Uterus (tissue), 4 donors: ENCODE data around the gene UBE2D1. TPM values are rescaled to one million over a fixed set of nuclear protein-coding genes. Genes with fewer than 3 reads are reported as not detected.

Experiments used
- DNase-seq, 2 donors: peaks; one replicate each; pipeline ENCODE4 v3.0.0-alpha.2; 2019 to 2020
- H3K27ac ChIP-seq, 2 donors: fragments of 200-600 bp; sonication (generic); 1 replicate in 1 of 2; 2 replicates in 1 of 2; pipeline ENCODE4 v1.5.1; 2016 to 2018
- H3K27me3 ChIP-seq, 2 donors: fragments of 200-600 bp; sonication (generic); one replicate each; pipeline ENCODE4 v1.5.1; 2018 to 2019; ENCODE audit warnings: control low read depth in 1 of 2
- H3K36me3 ChIP-seq, 2 donors: fragments of 200-600 bp; sonication (generic); one replicate each; pipeline ENCODE4 v1.5.1; 2019; ENCODE audit warnings: control low read depth in 1 of 2
- H3K4me1 ChIP-seq, 2 donors: fragments of 200-600 bp; sonication (generic); one replicate each; pipeline ENCODE4 v1.5.1; 2018 to 2019; ENCODE audit warnings: control low read depth in 1 of 2
- H3K4me3 ChIP-seq, 2 donors: fragments of 200-600 bp; sonication (generic); 1 replicate in 1 of 2; 2 replicates in 1 of 2; pipeline ENCODE4 v1.5.1; 2018 to 2019; ENCODE audit warnings: mild to moderate bottlenecking in 1 of 2
- H3K9me3 ChIP-seq, 2 donors: fragments of 200-600 bp; sonication (generic); one replicate each; pipeline ENCODE4 v1.5.1; 2019; ENCODE audit warnings: control low read depth in 1 of 2
- POLR2A ChIP-seq, 2 donors: fragments of 450-650 bp; IDR thresholded peaks; one replicate each; pipeline ENCODE4 v1.6.1; 2016; ENCODE audit warnings: antibody characterized with exemption in 2 of 2, mild to moderate bottlenecking in 1 of 2, moderate library complexity in 1 of 2
- intact Hi-C: fragments of 100-400 bp; cut with DNase I; formaldehyde crosslinking; loops from one replicate; pipeline ENCODE4 v1.15.1; 2023; ENCODE audit warnings: low total_unique reads
- total RNA-seq, 4 donors: library from RNA; depleted of rRNA in 3 of 4; stranded (reverse); fragments of >200 nt in 3 of 4; gene quantifications; one replicate each; pipeline versions ENCODE4 v1.1.0 to v1.2.4, GENCODE V29; 2014 to 2023
- TF ChIP-seq, protein P1 (sequence below), 4 experiments: fragments of 200-600 bp in 2 of 4; fragments of 450-650 bp in 2 of 4; sonication (generic) in 2 of 4; IDR thresholded peaks; one replicate each; pipeline ENCODE4 v1.5.1; 2016 to 2019; ENCODE audit warnings: antibody characterized with exemption in 4 of 4, mild to moderate bottlenecking in 2 of 4, moderate library complexity in 1 of 4
- donor health status: DM: yes; HTN: yes; CAD: no.

Gene UBE2D1
- total RNA-seq, 4 donors from 2014 or later = 9.4 to 67.6 (median 20.6) TPM

- no peaks in the 10 kb centered on the region for H3K36me3 ChIP-seq
- TF ChIP-seq POLR2A (IDR thresholded peaks at IDR 0.05) = no peak
- TF ChIP-seq, protein P1, sequence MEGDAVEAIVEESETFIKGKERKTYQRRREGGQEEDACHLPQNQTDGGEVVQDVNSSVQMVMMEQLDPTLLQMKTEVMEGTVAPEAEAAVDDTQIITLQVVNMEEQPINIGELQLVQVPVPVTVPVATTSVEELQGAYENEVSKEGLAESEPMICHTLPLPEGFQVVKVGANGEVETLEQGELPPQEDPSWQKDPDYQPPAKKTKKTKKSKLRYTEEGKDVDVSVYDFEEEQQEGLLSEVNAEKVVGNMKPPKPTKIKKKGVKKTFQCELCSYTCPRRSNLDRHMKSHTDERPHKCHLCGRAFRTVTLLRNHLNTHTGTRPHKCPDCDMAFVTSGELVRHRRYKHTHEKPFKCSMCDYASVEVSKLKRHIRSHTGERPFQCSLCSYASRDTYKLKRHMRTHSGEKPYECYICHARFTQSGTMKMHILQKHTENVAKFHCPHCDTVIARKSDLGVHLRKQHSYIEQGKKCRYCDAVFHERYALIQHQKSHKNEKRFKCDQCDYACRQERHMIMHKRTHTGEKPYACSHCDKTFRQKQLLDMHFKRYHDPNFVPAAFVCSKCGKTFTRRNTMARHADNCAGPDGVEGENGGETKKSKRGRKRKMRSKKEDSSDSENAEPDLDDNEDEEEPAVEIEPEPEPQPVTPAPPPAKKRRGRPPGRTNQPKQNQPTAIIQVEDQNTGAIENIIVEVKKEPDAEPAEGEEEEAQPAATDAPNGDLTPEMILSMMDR (IDR thresholded peaks at IDR 0.05) = no peak
- H3K27me3 ChIP-seq = no peaks in the 10 kb centered on the region
- DNase-seq = no peak
- H3K27ac ChIP-seq = no peak overlapping the region
- no peak overlapping the region for H3K4me3 ChIP-seq
- H3K4me1 ChIP-seq = no peaks in the 10 kb centered on the region
- intact Hi-C loops = no loop called here
- no peaks in the 10 kb centered on the region for H3K9me3 ChIP-seq
Observed at GRCh38 chr10:58396057-58396456, 61.3 kb downstream of the UBE2D1 start.

DNA sequence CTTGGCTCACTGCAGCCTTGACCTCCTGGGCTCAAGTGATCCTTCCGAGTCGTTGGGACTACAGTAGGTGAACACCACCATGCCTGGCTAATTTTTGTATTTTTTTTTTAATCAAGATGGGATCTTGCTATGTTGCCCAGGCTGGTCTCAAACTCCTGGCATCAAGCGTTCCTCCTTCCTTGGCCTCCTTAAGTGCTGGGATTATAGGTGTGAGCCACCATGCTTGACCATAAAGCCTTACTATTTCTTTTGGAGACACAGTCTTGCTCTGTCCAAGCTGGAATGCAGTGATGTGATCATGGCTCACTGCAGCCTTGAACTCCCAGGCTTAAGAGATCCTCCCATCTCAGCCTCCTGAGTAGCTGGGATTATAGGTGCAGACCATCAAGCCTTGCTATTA is 63.0 kb downstream of the UBE2D1 start:
- no peak for DNase-seq
- Histone ChIP-seq H3K9me3 (no peaks in the 10 kb centered on the region), H3K36me3 (no peaks in the 10 kb centered on the region), H3K4me1 (no peaks in the 10 kb centered on the region), H3K27ac (no peak overlapping the region), H3K27me3 (no peaks in the 10 kb centered on the region), H3K4me3 (no peak overlapping the region)
- TF ChIP-seq POLR2A (IDR thresholded peaks at IDR 0.05) = no peak
- TF ChIP-seq, protein P1 (IDR thresholded peaks at IDR 0.05) = no peak
- intact Hi-C loops = no loop called here

GRCh38 chr10:58399410-58399809 is 64.6 kb downstream of the UBE2D1 start:
- Histone ChIP-seq H3K27me3 (no peaks in the 10 kb centered on the region), H3K36me3 (no peaks in the 10 kb centered on the region), H3K4me3 (no peak overlapping the region), H3K27ac (no peak overlapping the region), H3K4me1 (no peaks in the 10 kb centered on the region), H3K9me3 (no peaks in the 10 kb centered on the region)
- TF ChIP-seq, protein P1 (IDR thresholded peaks at IDR 0.05) = no peak
- TF ChIP-seq POLR2A (IDR thresholded peaks at IDR 0.05) = no peak
- no peak for DNase-seq
- intact Hi-C loops = no loop called here

- Histone ChIP-seq H3K27me3 (no peaks in the 10 kb centered on the region), H3K36me3 (no peaks in the 10 kb centered on the region), H3K4me1 (no peaks in the 10 kb centered on the region), H3K4me3 (no peak overlapping the region), H3K9me3 (no peaks in the 10 kb centered on the region), H3K27ac (no peak overlapping the region)
- intact Hi-C loops = no loop called here
- TF ChIP-seq POLR2A (IDR thresholded peaks at IDR 0.05) = no peak
- TF ChIP-seq, protein P1 (IDR thresholded peaks at IDR 0.05) = no peak
- DNase-seq = no peak
Observed at GRCh38 chr10:58400609-58401008, 65.8 kb downstream of the UBE2D1 start.

DNA sequence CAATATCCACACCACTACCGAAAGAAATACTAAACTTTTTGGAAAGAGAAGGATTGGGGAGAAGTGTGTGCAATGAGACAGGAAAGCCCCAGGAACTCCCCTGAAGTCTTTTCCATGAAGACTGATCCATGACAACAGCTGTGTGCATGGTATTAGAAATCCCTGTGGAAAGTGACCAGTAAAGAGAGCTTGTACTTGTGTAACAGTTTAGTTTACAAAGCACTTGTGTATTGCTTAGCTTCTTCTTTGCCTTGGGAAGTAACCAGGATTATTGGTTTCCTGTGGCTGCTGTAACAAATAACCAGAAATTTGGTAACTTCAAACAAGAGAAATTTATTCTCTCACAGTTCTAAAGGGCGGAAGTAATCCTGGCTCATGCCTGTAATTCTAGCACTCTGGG is 69.2 kb downstream of the UBE2D1 start:
- H3K36me3 ChIP-seq = no peaks in the 10 kb centered on the region
- H3K4me1 ChIP-seq = no peaks in the 10 kb centered on the region
- H3K4me3 ChIP-seq = no peak overlapping the region
- intact Hi-C loops = no loop called here
- no peak for TF ChIP-seq POLR2A (IDR thresholded peaks at IDR 0.05)
- TF ChIP-seq, protein P1 (IDR thresholded peaks at IDR 0.05) = no peak
- no peaks in the 10 kb centered on the region for H3K9me3 ChIP-seq
- DNase-seq = no peak
- H3K27me3 ChIP-seq = no peaks in the 10 kb centered on the region
- H3K27ac ChIP-seq = no peak overlapping the region
